Ascending aorta (tissue), 2 donors: Measurements from ENCODE around the gene CD99L2. TPM values are rescaled to one million over a fixed set of nuclear protein-coding genes. Genes with fewer than 3 reads are reported as not detected.

ENCODE experiments used
- DNase-seq, 2 donors: peaks; one replicate each; pipeline ENCODE4 v3.0.0-alpha.2; 2019; ENCODE audit warnings: low spot score in 2 of 2
- H3K27ac ChIP-seq, 2 donors: fragments of 200-600 bp; sonication (generic); one replicate each; pipeline ENCODE4 v1.5.1; 2016 to 2017; ENCODE audit warnings: mild to moderate bottlenecking in 1 of 2
- H3K27me3 ChIP-seq: fragments of 200-600 bp; sonication (generic); one replicate; pipeline ENCODE4 v1.5.1; 2017
- H3K36me3 ChIP-seq, 2 donors: fragments of 200-600 bp; sonication (generic); one replicate each; pipeline ENCODE4 v1.5.1; 2016
- H3K4me1 ChIP-seq, 2 donors: fragments of 200-600 bp; sonication (generic); one replicate each; pipeline ENCODE4 v1.5.1; 2016 to 2017; ENCODE audit warnings: mild to moderate bottlenecking in 1 of 2
- H3K4me3 ChIP-seq, 2 donors: fragments of 200-600 bp; sonication (generic); one replicate each; pipeline ENCODE4 v1.5.1; 2016 to 2017; ENCODE audit warnings: mild to moderate bottlenecking in 1 of 2
- H3K9me3 ChIP-seq, 2 donors: fragments of 200-600 bp; sonication (generic); one replicate each; pipeline ENCODE4 v1.5.1; 2016
- CTCF ChIP-seq, 3 experiments: fragments of 200-600 bp in 2 of 3; fragments of 450-650 bp in 1 of 3; sonication (generic) in 2 of 3; IDR thresholded peaks; one replicate each; pipeline ENCODE4 v1.5.1; 2016 to 2019; ENCODE audit warnings: antibody characterized with exemption in 3 of 3, mild to moderate bottlenecking in 1 of 3, moderate library complexity in 1 of 3
- intact Hi-C: fragments of 100-400 bp; cut with DNase I; formaldehyde crosslinking; loops from one replicate; pipeline ENCODE4 v1.15.1; 2023
- total RNA-seq: library from RNA; depleted of rRNA; stranded (reverse); fragments of >200 nt; gene quantifications from one replicate; pipeline ENCODE4 v1.1.0, GENCODE V29; 2016

The CD99L2 gene
- total RNA-seq, 1 donor from 2014 or later: 83.4 TPM

- Histone ChIP-seq H3K36me3 (no peaks in the 10 kb centered on the region), H3K4me1 (no peaks in the 10 kb centered on the region), H3K27ac (no peak overlapping the region), H3K4me3 (no peak overlapping the region), H3K9me3 (no peaks in the 10 kb centered on the region), H3K27me3 (no peaks in the 10 kb centered on the region)
- intact Hi-C loops: no loop called here
- no peak for TF ChIP-seq CTCF (IDR thresholded peaks at IDR 0.05)
- DNase-seq: no peak
Measured at GRCh38 chrX:150813922-150814321, 84.5 kb downstream of the CD99L2 start.

- H3K27ac ChIP-seq: no peak overlapping the region
- intact Hi-C loops: no loop called here
- no peak for DNase-seq
- no peaks in the 10 kb centered on the region for H3K4me1 ChIP-seq
- no peak for TF ChIP-seq CTCF (IDR thresholded peaks at IDR 0.05)
- no peak overlapping the region for H3K4me3 ChIP-seq
- H3K36me3 ChIP-seq: no peaks in the 10 kb centered on the region
- H3K27me3 ChIP-seq: no peaks in the 10 kb centered on the region
- H3K9me3 ChIP-seq: no peaks in the 10 kb centered on the region
Measured at GRCh38 chrX:150806827-150807226, 91.6 kb downstream of the CD99L2 start.

- H3K27me3 ChIP-seq: no peaks in the 10 kb centered on the region
- intact Hi-C loops: no loop called here
- no peak for TF ChIP-seq CTCF (IDR thresholded peaks at IDR 0.05)
- H3K9me3 ChIP-seq: no peaks in the 10 kb centered on the region
- H3K27ac ChIP-seq: no peak overlapping the region
- H3K4me3 ChIP-seq: no peak overlapping the region
- H3K4me1 ChIP-seq: no peaks in the 10 kb centered on the region
- H3K36me3 ChIP-seq: no peaks in the 10 kb centered on the region
- no peak for DNase-seq
Measured at GRCh38 chrX:150805736-150806135, 92.7 kb downstream of the CD99L2 start.

DNA sequence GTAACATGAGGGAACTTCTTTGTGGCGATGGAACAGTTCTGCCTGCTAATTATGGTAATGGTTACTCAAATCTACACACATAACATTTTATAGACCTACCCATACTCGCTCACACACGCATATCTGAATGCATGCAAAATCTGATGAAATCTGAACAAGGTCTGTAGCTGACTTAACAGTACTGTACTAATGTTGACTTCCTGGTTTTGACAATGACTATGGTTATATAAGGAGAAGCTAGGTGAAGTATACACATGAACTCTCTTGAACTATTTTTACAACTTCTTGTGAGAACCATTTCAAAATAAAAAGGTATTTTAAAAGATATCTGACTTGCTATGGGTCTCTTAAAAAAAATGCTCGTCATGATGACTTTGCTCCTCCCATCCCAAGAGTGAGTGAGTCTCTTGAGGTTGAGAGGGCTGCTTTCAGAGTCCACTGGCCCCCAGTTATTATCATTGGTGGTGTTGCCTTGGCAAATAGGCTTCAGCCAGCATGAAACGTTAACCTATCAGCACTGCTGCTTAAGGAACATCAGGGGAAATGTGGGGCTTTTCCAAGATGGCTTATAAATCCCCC lies 105.4 kb downstream of the CD99L2 start:
- no peak for TF ChIP-seq CTCF (IDR thresholded peaks at IDR 0.05)
- intact Hi-C loops: no loop called here
- no peak for DNase-seq
- Histone ChIP-seq H3K27ac (no peak overlapping the region), H3K27me3 (no peaks in the 10 kb centered on the region), H3K9me3 (no peaks in the 10 kb centered on the region), H3K36me3 (peaks cover 0 to 3% of the 10 kb centered on the region in 2 donors), H3K4me3 (no peak overlapping the region), H3K4me1 (no peaks in the 10 kb centered on the region)

DNA sequence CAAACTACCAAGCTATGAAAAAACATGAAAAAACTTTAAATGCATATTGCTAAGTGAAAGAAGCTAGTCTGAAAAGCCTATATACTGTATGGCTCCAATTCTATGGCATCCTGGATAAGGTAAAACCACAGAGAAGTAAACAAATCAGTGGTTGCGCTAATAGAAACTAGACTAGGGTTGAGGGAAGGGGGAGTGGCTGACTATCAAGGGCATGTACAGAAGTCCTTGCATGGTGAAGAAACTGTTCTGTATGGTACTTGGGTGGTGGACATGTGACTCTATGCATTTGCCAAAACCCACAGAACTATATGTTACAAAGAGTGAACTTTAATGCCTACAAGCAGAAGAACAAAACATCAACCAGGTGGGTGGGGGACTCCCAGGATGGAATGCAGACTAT lies 108.4 kb downstream of the CD99L2 start:
- Histone ChIP-seq H3K4me3 (no peak overlapping the region), H3K27me3 (no peaks in the 10 kb centered on the region), H3K27ac (no peak overlapping the region), H3K9me3 (no peaks in the 10 kb centered on the region), H3K36me3 (peaks cover 0 to 3% of the 10 kb centered on the region in 2 donors), H3K4me1 (no peaks in the 10 kb centered on the region)
- intact Hi-C loops: no loop called here
- no peak for TF ChIP-seq CTCF (IDR thresholded peaks at IDR 0.05)
- no peak for DNase-seq

- peaks cover 0 to 2% of the 10 kb centered on the region in 2 donors for H3K36me3 ChIP-seq
- H3K27me3 ChIP-seq: no peaks in the 10 kb centered on the region
- no peaks in the 10 kb centered on the region for H3K4me1 ChIP-seq
- intact Hi-C loops: no loop called here
- no peak for TF ChIP-seq CTCF (IDR thresholded peaks at IDR 0.05)
- H3K9me3 ChIP-seq: no peaks in the 10 kb centered on the region
- no peak for DNase-seq
- no peak overlapping the region for H3K27ac ChIP-seq
- no peak overlapping the region for H3K4me3 ChIP-seq
Measured at GRCh38 chrX:150781677-150782076, 116.8 kb downstream of the CD99L2 start.
